Epithelial cell of prostate (primary cell): ENCODE data around the gene STAG1.
"Not testable (repeated sequence)": the region's sequence is repeated elsewhere in the genome, so short reads cannot be mapped to it uniquely, and the experiment has no call there.

Experiments
- DNase-seq: peaks from one replicate; pipeline ENCODE4 v3.0.0-alpha.2; 2011; ENCODE audit warnings: low read depth, low spot score
- H3K27ac ChIP-seq: fragments of 450-650 bp; 2 replicates; pipeline ENCODE4 v1.5.1; 2017; ENCODE audit warnings: mild to moderate bottlenecking

Gene STAG1

DNA sequence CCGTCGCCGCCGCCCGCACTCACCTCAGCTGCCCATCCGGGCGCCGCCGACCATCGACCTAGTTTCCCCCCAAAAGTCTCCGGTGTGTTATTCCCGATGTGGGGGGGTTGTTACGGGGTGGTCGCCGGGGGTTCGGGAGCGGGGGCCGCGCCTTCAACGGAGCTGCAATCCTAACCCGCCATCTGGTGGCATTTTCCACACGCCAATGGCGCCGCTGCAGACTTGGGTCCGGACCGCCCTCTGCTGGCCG lies at the start of gene STAG1:
STAG1 (minus strand) TSS at position 207 of the 250 bp plus-strand sequence. CDS start 121,480 bp downstream, outside the sequence.
- no peak for DNase-seq
- H3K27ac ChIP-seq: peak within 1 kb of the TSS; percentile 97

DNA sequence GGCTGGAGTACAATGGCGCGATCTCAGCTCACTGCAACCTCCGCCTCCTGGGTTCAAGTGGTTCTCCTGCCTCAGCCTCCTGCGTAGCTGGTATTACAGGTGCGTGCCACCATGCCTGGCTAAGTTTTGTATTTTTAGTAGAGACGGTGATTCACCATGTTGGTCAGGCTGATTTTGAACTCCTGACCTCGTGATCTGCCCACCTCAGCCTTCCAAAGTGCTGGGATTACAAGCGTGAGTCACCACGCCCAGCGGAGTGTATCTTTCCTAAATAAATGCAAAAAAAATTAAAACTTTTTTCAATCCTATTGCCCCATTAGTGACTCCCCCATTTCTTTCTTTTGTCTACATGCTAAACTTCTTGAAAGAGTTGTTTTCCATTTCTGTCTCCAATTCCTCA lies 49.0 kb upstream of the STAG1 start:
- DNase-seq: not testable (repeated sequence)

DNA sequence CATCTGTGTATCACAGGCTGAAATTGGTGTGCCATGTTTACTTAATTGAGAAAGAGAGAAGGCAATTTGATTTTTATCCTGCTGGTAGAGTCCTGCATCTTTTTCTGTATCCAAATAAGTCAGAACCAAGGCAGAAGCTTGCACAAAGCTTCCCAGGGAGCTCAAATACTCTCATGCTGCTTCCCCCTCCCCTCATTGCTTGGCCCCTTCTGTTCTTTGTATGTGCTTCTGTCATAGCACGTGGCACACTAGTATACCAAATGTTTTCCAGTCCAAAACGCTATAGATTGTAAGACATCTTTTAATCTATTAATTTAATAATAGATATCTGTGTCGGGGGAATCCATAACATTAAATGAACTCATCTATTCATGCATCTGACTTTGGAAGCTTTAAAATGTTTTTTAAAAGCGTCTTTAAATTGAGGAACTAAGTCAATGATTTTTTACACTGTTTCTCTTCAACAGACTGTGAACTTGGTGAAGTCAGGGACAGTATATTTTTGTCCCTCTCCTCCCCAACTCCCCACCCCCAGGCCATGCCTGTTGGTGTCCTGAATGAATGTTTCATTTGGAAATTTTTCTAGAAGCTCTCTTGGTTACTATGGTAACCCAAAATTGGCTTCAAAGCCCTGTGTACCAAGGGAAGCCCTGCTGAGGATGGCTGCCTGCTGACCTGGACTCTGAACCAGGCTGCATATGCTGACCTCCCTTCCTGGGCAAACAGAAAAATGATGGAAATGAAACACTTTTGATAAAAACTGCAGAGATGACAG lies 40.6 kb upstream of the STAG1 start:
- DNase-seq: no peak
- no peak overlapping the region for H3K27ac ChIP-seq

More for the DNA sequence above, 49.0 kb upstream of the STAG1 start:
- H3K27ac ChIP-seq: not testable (repeated sequence)

DNA sequence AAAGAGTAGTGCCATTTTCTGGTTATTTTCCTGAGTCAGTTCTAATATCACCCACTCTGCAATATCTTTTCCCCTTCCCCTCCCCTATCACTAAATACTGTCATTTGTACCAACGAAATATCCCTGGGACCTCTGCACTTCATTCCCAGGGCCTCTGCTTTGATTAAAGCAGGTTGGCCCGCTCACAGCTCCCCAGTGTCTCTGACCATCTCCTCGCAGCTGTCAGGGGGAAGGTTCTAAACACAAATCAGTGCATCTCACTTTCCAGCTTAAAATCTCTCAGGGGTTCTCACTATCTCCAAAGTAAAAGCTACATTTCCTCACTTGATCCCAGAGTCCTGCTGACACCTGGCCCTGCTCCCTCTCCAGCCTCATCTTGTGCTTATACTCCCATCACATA lies 38.6 kb upstream of the STAG1 start:
- DNase-seq: no peak
- H3K27ac ChIP-seq: no peak overlapping the region

DNA sequence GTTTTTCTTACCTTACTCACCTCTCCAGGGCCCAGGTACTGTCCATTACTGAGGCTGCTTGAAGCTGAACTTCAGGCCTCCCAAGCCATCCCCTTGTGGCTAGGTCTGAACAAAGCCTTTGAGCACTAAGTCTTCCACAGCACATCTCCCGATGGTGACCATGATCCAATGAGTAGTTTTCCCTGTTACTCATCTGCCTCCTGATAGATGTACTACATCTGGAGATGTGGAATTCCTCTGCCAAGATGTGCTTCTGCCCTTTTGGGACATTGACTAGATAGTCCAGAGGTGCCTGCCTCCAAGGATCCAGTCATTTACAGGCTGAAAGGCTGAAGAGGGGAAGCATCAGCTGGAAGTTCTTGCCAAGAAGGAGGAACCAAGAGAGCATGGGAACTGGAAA lies 37.8 kb upstream of the STAG1 start:
- no peak overlapping the region for H3K27ac ChIP-seq
- DNase-seq: no peak

DNA sequence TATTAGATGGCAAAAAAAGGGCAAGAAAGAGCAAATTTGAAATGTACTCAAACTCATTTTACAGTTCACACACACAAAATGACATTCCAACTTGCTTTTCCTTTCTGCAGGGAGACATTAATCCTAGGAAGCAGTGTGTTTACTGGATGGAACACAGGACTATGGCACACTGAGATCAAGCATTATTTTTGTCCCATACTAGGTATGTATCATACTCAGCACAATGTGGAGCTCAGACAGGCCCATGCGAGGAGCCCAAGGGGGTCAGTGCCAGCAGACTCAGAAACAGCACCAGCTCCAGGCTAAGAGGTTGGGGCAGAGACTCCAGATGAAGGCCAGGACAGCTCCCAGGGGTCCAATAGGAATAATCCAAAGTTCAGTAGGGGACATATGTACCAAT lies 36.0 kb upstream of the STAG1 start:
- H3K27ac ChIP-seq: no peak overlapping the region
- no peak for DNase-seq

DNA sequence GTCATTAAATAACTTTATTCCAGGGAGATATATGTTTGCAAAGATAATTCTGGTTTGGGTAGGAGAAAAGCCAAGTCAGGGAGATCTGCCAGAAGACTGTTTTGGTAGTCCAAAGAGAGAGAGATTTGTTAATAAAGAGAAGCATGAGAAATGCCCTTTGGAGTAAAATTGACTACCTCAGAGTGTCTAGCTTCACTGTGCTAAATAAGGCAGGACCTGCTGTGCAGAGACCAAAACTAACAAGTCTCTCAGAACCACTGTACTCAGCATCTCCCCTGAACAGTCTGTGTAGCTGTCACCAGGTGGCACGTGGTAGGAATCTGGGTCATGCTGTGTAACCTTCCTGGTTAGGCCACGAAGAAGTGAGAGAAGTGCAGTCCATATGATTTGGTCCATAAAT lies 35.2 kb upstream of the STAG1 start:
- DNase-seq: no peak
- no peak overlapping the region for H3K27ac ChIP-seq

DNA sequence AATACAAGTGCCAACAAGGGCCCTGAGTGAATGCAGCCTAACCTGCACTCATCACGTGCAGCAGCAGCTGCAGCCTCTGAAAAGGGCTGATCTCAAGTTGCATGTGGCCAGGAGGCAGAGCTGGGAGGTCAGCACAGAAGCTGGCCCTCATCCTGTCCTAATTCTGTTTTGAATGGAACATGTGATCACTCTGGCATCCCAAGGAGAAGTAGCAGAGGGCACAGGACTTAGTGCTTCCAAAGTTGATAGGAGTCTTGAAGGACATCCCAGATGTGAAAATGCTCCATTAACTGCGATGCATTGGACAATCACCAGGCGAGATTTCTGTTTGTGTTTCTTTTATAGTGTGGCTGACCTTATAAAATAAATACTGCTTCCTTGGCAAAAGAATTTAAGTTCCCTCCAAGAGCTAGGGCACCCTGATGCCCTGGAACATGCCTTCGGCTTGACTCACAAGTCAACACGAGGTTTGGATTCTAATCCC lies 31.6 kb upstream of the STAG1 start:
- DNase-seq: no peak
- no peak overlapping the region for H3K27ac ChIP-seq

DNA sequence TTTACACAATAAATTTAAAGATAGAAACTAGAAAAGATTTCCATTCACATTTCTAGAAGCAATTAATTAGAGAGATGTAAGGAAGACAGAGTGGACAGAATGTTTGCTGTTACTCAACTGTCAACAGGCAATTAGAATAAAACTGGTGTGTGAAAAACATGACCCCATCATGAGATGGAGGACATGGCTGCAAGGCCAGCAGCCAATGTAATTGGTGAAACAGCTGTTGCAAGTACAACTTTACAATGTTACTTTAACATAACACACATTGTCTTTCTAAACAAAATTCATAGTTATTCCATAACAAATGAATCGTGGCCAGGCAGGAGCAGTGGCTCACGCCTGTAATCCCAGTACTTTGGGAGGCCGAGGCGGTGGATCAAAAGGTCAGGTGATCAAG lies 28.6 kb upstream of the STAG1 start:
- no peak for DNase-seq
- H3K27ac ChIP-seq: no peak overlapping the region

DNA sequence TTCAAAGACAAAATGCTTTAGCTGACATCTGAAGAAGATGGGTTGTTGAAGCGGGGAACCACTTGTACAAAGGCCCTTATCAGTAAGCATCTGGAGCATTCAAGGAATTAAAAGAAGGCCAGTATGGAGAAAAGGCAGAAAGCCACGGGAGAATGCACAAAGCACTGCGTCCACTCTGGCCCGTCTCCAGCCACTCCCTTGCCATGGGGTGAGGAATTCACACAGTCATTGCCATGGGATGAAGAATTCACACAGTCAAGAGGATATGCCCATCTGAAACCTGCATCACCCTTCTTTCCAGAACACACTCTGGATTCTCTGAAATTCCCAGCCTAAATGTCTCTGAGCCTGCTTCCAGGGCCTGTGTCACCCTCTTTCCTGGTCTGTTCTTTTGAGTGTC lies 26.7 kb upstream of the STAG1 start:
- DNase-seq: no peak
- no peak overlapping the region for H3K27ac ChIP-seq

DNA sequence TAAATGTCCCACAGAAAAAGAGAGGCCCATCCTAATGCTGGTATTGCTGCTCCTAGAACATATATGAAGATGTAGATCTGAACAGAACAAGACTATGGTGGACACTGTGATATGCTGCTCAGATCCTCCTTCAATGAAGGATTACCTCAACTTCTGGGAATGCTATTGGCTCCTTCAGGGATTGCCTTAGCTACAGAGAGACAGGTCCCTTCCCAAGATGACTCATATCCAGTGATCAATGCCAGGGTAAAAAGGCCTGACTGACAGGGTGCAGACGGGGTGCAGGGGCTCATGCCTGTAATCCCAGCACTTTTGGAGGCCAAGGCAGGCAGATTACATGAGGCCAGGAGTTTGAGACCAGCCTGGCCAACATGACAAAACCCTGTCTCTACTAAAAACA lies 20.5 kb upstream of the STAG1 start:
- H3K27ac ChIP-seq: no peak overlapping the region
- no peak for DNase-seq

DNA sequence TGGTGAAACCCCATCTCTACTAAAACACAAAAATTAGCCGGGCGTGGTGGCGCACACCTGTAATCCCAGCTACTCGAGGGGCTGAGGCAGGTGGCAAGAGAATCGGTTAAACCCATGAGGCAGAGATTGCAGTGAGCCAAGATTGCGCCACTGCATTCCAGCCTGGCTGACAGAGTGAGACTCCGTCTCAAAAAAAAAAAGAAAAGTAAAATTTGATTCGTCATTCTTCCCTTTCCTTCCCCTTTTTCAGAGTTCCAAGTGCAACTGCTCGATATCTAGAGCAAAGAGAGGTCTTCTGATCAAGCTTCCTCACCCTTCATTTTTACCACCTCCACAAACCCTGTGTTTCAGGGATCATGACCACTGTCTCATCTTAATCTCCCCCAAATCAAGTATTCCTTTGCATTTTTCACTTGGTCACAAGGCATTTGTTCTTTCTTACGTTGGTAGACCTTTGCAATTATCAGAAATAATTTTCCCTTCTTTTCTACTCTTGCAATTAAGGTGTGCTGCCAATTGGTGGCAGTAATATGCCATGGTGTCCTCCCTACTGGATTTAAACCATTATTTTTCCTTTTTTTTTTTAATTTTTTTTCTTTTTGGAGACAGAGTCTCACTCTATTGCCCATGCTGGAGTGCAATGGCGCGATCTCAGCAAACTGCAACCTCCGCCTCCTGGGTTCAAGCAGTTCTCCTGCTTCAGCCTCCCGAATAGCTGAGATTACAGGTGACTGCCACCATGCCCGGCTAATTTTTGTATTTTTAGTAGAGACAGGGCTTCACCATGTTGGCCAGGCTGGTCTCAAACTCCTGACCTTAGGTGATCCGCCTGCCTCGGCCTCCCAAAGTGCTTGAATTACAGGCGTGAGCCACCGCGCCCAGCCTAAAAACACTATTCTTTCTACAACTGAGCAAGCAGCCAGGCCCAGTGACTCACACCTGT lies 6.3 kb upstream of the STAG1 start:
- not testable (repeated sequence) for H3K27ac ChIP-seq, DNase-seq

DNA sequence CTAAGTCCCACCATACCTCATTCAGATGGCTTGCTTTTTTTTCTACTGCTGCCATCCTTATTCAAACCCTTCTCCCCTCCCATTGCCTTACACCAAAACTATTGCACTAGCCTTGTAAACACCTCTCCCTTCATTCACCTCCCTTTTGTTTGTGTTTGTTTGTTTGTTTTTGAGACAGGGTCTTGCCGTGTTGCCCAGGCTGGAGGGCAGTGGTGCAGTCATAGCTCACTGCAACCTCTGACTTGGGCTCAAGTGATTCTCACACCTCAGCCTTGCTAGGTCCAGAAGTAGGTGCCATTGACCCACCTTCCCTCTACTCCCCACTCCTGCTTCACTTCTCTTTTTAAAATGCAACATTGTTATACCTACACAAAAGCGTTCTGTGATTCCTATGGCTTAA lies 3.0 kb upstream of the STAG1 start:
- DNase-seq: no peak
- no peak overlapping the region for H3K27ac ChIP-seq

DNA sequence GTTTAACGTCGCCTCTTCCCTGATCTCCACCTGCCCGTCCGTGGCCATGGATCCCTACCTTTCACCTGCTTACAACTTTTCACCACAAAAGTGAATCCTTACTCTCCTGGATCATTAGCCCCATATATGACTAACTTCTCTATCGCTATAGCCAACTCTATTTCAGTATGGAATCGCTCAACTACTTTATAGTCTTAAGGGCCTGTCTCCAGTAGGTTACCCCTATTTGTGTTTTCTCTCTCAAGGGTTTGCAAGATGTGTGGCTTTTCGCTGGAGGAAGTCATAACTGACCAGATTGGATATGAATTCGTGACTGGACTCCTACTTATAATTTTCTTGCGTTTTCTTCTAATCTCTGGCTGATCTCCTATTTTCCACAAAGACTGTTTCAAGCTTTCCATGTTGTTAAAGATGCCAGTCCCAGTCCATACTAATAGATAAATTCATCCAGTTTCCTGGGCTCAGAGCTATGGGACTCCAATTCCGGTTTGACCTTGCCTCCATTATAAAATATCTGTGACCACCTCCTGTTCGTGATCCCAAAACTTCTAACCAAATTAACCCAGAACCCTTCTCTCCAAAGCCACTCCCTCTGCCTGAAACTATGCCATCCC lies 1.3 kb upstream of the STAG1 start:
- no peak for DNase-seq

DNA sequence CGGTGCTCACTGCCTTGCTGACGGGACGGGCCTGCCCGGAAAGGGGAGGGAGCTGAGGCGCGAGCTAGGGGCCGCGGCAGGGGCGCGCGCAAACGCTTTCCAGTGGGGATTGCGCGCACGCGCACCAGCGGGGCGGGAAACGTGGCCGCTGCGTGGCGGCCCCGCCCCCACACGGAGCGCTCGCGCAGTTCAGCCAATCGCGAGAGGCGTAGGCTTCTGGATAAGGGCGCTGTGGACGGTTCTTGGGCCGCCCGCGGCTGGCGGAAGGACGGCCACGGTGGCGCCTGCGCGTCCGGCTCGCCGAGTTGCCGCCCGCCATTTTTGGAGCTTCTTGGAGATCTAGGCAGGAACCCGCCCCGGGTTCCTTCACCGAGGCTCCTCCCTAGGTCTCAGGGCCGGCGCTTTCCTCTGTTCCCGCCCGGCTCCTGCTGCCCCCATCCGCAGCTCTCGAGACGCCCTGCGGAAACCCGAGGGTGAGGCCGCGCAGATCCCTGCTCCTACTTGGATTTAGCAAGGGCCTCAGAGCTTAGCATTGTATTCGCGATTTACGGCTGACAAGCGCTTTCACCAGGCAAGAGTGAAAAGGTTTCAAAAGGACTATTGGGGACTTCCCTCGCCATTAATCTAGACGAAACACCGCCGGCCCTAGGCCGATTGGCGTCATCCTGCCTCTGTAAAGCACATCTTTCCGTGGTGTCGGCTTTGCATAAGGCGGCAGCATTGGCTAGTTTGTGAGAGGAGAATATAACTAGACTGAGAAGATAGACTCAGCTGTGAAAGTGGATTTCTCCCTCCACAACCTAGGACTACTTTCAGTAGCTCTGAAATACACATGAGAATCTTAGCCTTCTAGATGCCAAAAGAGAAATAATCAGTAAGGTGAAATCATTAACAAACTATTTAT lies 496 bp upstream of the STAG1 start:
- peak; percentile 85 for DNase-seq
- H3K27ac ChIP-seq: peak overlapping the region; percentile 97

More for the DNA sequence above, 1.3 kb upstream of the STAG1 start:
- peak overlapping the region; percentile 97 for H3K27ac ChIP-seq

DNA sequence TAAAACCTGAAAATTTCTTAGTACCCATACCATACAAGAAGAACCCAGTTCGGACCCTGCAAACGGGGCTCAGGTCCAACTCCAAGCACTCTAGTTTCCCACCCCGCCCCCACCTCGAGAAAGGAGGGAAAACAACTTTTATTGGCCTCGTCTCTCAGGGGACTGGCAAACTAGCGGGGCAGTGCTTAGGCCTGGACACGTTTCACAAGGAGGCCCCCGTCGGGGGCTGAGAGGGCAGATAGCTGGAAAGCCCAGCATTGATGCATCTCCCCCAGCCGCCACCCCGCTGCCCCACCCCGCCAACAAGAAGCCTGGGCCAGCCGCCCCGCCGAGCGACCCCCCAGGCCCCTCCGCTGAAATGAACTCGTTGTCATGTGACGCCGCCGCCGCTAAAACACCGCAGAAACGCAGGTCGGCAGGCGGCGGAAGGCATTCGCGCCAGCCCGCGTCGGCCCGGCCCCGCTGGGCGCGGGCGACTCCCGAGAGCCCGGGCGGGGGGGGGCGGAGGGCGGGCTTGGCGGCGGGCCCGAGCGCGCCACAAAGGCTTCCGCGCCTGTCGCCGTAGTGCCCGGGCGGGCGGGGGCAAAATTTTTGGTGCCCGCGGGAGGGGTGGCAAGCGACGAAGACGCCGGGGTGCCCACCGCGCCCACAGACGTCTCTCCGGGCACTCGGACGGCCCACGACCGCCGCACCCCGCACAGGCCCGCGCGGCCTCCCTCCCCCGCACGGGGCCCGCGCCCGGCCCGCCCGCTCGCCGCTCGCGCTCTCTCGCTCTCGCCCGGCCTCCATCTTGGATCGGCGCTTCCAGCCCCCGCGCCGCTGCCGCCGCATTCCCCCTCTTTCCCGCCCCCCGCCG lies 634 bp downstream of the STAG1 start:
- peak overlapping the region; percentile 97 for H3K27ac ChIP-seq
- no peak for DNase-seq

DNA sequence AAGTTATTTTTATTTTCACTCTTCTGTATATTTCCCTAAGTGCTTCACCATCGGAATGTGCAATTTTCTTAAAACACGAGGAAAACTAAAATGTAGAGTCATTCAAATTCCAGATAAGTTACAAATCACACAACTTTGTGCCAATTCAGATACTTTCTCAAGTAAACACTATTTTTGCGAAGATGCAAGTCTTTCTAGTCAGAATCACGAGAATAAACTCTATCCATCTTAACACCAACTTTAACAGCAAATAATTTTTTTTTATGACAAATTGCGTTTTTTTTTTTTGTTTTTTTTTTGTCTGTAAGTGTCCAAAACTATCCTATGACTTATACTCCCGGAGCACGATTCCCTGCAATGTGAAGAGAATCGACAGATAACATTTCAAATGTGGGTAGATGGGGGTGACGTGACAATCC lies 1.3 kb downstream of the STAG1 start:
- peak overlapping the region; percentile 97 for H3K27ac ChIP-seq
- DNase-seq: no peak

DNA sequence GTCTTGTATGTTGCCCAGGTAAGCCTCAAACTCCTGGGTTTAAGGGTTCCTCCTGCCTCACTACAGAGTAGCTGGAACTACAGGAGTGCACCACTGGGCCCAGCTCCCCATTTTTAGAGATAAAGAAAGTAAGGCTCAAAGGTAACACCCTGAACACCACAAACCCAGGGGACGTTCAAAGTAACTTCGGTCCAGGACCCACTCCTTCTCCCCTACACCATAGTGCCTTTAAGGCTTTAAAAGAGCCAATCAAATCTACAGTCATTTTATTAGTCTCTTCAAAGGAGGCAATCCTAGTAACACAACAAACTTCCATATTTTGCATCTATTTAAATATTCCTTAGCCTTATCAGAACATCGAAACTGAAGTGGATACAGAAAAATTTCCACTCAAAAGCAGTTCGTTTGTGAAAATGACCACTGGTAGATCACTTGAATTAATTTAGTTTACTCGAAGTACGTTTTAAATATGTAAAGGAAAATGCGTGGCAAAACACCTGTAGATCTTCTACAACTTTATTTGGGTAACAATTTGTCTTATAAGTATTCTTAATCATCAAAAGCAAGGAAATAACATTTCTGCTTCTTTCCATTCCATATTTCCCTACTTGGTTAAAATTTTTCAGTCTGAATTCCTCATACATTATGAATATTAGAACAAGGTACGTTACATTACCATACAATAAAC lies 1.8 kb downstream of the STAG1 start:
- peak overlapping the region; percentile 97 for H3K27ac ChIP-seq
- DNase-seq: no peak
